Measurements from ENCODE around the gene PSMC3.

The PSMC3 gene

DNA sequence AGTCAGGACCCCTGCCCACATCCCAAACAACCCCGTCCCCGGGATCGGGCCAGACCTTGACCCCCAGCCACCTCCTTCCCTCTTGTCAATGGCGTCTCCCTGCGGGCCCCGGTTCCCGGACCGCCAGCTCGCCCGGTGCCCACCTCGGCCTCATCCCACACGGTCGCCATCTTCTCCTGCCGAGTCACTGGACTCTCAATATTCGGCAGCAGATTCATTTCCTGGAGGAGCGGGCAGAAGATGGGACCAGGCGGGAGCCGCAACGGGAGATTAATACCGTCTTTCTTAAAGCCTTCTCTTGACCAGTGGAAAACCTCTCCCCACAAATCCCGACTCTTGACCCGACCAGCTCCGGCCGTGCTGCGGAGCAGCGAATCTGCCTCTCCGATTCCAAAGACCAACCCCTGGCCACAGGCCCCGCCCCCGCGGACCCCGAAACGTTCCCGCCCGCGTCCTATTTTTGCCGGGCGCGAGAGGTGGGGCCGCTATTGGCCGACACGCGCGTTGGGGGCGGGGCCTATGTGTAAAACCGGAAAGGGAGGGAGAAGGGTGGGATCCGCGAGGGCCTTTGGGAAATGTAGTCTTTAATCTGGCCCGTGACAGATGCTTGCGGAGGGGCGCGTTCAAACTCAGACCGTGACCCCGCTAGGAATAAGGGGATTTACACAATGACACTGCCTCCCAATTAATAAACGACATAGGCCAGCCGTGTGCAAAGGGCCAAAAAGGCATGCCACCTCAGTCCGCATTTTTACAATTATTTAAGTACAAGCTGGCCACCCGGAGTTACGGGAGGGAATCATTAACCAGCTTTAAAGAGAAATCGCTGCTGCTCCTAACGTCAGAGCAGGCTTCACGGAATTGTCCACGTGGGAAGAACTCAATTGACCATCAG is at the start of gene PSMC3:
TSS of gene PSMC3 (minus strand) at position 378 of the 895 bp plus-strand sequence. CDS start at position 218, 160 bp downstream.
- peak; percentile 85 for DNase-seq

DNA sequence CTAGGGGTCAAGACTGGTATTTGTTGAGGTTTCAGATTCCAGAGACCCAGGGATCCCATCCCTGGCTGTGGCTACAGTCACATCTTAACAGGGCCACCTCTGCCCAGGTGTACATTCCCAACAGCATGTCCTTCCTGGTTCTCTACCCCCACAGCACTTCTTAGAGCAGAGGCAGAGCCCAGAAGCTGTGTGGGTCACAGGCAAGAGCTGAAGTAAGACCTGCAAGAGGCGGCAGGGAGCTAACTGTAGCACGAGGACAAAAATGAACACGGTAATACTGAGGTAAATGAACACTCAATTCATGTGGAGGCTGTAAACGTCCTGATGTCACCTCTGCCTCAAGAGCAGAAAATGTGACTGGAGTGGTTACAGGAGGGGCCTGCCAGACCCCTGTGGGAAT is 44.4 kb upstream of the PSMC3 start:
- DNase-seq, result no peak

GRCh38 chr11:47469361-47470179 is 43.3 kb upstream of the PSMC3 start:
- DNase-seq, result no peak

DNA sequence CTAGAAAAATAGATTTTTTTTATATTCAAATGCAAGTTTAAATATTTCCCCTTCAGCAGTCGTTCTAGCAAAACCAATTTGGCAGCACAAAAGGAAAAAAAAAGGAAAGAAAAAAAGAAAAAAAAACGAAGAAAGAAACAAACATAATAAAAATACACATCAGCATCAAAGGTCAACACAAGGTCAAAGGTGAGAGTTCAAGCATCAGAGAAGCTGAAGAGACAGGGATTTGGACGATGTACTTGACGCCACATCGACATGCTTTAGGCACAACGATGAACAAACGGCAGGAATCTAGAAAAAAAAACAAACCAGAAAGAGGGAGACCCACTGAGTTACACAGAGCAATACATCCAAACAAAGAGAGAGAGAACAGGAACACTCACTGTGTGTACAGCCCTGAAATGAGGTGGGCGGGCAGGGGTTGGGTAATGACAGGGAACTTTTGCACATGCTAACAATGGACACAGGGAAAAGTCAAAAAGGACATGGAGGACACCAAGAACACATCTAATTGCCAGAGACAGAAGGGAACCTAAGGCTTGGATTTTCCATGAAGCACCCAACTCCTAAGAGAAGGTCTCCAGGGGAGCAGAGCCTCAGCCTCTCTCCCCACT is 42.5 kb upstream of the PSMC3 start:
- no peak for DNase-seq

GRCh38 chr11:47467357-47467756 is 41.1 kb upstream of the PSMC3 start:
- DNase-seq, result no peak

GRCh38 chr11:47466701-47467250 is 40.5 kb upstream of the PSMC3 start:
- peak; percentile 19 for DNase-seq

DNA sequence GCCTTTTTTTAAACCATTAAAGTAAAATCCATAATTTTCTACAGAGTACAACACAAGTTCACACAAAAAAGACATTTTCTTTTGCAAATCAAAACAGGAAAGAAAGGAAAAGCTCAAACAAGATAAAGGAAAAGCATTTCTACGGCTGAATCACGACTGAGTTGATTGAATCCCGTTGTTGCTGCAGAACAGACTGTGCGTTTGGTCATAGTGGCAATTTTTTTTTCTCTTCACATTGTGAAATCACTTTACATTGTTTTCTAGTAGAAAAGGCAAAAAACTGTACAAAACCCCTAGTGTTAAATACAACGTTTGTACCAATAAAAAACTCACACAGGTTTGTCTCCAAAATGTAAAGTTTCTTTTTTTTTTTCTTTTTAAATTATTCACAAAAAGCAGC is 40.0 kb upstream of the PSMC3 start:
- DNase-seq, result no peak

GRCh38 chr11:47464483-47464882 is 38.2 kb upstream of the PSMC3 start:
- DNase-seq, result peak; percentile 75

- DNase-seq, result no peak
Measured at GRCh38 chr11:47461876-47462275, 35.6 kb upstream of the PSMC3 start.

DNA sequence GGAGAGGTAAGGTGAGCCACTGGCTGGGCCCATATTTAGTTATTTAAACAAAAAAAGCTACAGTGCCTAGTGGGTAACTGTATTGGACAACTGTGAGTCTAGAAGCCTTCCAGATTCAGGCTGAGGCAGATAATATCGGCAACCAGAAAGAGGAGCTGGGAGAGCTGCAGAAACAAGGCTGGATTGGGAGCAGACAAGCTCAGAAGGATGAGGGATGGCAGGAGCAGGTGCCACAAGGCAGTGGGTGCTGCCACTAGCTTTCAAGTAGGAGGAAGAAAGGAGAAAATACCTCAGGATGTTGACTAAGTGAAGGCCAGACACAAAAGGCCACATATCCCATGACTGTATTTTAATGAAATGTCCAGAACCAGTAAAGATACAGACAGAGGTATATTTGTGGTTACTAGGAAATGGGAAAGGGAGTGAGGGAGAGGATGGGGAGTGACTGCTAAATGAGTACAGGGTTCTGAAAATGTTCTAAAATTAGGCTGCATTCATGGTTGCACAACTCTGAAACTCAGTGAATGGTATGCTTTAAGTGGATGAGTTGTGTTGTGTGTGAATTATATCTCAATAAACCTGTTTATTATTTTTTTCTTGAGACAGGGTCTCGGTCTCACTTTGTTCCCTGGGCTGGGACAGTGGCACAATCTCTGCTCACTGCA is 34.5 kb upstream of the PSMC3 start:
- DNase-seq, result no peak

GRCh38 chr11:47454258-47454671 is 28.0 kb upstream of the PSMC3 start:
- DNase-seq, result peak; percentile 13

GRCh38 chr11:47453365-47453764 is 27.1 kb upstream of the PSMC3 start:
- no peak for DNase-seq

GRCh38 chr11:47451990-47452389 is 25.8 kb upstream of the PSMC3 start:
- DNase-seq, result no peak

DNA sequence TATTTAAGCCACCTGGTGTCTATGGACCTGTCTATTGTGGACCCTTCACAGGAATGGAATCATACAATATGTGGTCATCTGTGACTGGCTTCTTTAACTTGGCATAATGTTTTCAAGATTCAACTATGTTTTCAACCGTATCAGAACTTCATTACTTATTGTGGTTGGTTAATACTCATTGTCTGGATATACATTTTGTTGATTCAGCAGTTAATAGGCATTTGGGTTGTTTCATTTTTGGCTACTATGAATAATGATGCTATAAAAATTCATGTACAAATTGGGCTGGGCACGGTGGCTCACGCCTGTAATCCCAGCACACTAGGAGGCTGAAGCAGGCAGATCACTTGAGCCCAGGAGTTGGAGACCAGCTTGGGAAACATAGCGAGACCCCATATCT is 25.2 kb upstream of the PSMC3 start:
- DNase-seq, result no peak

DNA sequence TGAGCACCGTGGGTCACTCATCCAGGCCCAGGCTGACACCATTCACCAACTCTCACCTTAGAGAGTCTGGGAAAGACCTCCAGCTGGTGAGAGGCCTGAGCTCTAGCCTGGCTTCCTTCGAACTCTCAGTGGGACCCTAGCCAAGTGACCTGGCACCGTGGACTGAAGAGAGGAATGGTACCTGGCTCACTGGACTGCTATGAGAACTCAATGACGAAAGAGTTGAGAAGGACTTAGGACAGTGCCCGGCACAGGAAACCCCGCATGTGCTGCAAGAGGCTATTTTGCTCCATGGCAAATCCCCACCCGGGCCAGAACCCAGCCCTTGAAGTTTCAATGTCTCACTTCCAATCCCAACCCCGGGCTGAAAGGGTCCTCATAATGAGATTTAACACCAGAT is 23.3 kb upstream of the PSMC3 start:
- DNase-seq, result no peak

GRCh38 chr11:47448566-47449427 is 22.6 kb upstream of the PSMC3 start, which contains the start of gene RAPSN:
TSS of gene RAPSN (minus strand) at chr11:47449136. CDS start at chr11:47448964, 172 bp downstream.
- no peak for DNase-seq

DNA sequence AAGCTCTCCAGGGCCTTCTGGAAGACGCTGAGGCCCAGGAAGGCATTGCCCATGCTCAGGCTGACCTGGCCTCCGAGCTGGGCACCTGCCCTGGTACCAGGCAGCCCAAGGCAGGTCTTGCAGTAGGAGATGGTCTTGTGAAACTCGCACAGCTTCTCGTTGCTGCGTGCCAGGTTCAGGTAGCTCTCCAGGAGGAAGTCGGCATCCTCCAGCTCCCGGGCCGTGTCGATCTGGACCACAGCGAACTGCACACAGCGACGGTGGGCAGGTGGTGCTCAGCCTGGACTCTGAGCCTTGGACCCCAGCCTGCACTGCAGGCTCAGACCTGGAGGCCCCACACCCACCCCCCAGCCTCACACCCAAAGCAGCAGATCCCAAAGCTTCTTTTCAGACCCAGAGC is 21.7 kb upstream of the PSMC3 start:
- DNase-seq, result no peak

DNA sequence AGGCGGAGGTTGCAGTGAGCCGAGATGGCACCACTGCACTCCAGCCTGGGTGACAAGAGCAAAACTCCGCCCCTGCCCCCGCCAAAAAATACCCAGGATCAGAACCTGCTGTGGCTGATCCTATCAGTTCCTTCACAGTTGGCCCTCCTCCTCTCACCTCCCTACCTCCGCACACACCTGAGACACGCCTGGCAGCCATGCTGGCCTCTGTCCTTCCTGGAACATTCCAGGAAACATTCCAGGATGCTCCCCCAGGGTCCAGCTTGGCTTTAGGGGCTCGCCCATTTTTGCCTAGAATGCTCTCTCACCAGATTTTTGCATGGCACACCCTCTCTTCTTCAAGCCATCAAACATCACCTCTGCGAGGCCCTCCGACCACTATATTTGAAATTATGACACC is 20.6 kb upstream of the PSMC3 start:
- DNase-seq, result no peak

- DNase-seq, result no peak
Measured at GRCh38 chr11:47445840-47446239, 19.6 kb upstream of the PSMC3 start.

DNA sequence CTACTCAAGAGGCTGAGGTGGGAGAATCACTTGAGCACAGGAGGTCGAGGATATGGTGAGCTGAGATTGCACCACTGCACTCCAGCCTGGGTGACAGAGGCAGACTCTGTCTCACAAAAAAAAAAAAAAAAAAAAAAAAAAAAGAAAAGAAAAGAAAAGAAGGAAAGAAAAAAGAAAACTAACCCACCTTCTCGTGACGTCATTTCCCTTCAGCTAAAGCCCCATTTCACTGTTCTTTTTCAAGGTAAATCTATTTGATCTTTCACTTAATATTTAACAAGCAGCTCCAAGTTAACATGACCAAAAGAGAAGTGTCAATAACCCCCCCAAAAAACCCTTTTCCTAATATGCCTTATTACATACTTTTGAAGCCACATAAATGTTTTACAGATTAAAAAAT is 17.6 kb upstream of the PSMC3 start:
- no peak for DNase-seq

GRCh38 chr11:47443028-47443700 is 16.9 kb upstream of the PSMC3 start:
- no peak for DNase-seq

All from T1000 (cell line).